HepG2 (cell line): ENCODE measurements around the gene PPP1R1B.

Experiments used
- BRD4 ChIP-seq: sonication (generic); formaldehyde crosslinking; IDR thresholded peaks from 2 replicates; pipeline ENCODE4 v1.4.0; 2020; ENCODE audit warnings: missing genetic modification reagents
- EZH2 ChIP-seq: conservative IDR thresholded peaks from 2 replicates; pipeline ENCODE4 v1.6.1; 2012; ENCODE audit warnings: mild to moderate bottlenecking, low read depth, low read length, moderate library complexity
- JUND ChIP-seq: sonication (generic); formaldehyde crosslinking; IDR thresholded peaks from 2 replicates; pipeline ENCODE4 v1.8.0; 2022; ENCODE audit warnings: mild to moderate bottlenecking, missing genetic modification reagents
- POLR2A ChIP-seq, 2 experiments: IDR thresholded peaks; 2 replicates each; pipeline ENCODE4 v1.6.1; 2011; ENCODE audit warnings: low read depth in 2 of 2, low read length in 2 of 2, mild to moderate bottlenecking in 1 of 2, moderate library complexity in 1 of 2; ENCODE audit not compliant: insufficient read depth in 1 of 2
- STAT6 ChIP-seq: sonication (generic); formaldehyde crosslinking; IDR thresholded peaks from 2 replicates; pipeline ENCODE4 v1.4.0; 2020; ENCODE audit warnings: missing genetic modification reagents, mild to moderate bottlenecking, borderline replicate concordance
- TARDBP ChIP-seq: sonication (generic); formaldehyde crosslinking; IDR thresholded peaks from 2 replicates; pipeline ENCODE4 v1.8.0; 2022; ENCODE audit warnings: mild to moderate bottlenecking, missing genetic modification reagents
- TF ChIP-seq, protein P1 (sequence below): sonication (generic); formaldehyde crosslinking; IDR thresholded peaks from 2 replicates; pipeline ENCODE4 v1.8.1; 2023; ENCODE audit warnings: mild to moderate bottlenecking, missing genetic modification reagents
- TF ChIP-seq, protein P2 (sequence below): sonication (generic); formaldehyde crosslinking; IDR thresholded peaks from 2 replicates; pipeline ENCODE4 v1.5.1; 2020; ENCODE audit warnings: missing genetic modification reagents, mild to moderate bottlenecking, borderline replicate concordance

DNA sequence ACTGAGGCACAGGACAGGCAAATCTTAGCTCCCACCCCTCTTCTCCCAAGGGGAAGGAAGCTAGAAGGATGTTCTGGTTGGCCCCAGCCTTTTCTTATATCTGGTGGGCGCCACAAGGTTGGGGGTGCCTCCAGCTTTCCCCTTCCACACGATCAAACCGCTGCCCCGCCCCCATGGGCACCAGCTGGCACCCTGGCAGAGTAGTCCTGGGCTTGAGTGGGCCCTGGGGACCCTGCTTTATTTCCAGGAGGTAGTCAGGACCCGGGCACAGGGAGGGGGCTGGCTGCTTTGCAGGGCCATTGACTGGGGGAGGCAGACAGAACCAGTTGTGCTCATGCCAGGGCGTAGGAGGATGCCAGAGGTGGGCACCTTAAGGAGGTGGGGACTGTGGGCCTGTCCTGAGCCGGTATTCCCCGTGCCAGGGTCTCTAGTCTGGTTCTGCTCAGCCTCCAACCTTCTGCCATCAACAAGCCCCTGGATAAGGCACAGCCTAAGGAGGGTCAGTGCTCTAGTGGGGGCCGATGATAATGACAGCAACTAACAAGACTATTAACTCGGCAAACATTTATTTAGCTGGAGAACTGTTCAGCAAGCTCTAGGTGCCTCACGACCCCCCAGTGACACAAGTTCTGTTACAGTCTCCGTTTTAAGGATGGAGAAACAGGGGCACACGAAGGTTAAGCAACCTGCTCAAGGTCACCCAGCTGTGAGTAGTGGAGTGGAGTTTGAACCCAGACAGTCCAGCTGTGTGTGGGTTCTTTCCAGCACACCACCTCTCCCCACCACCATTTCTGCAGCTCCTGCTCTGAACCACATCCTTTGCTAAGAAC is 7.6 kb upstream of the PPP1R1B start:
- no peak for TF ChIP-seq BRD4 (CRISPR knock-in tag)
- TF ChIP-seq, protein P1, sequence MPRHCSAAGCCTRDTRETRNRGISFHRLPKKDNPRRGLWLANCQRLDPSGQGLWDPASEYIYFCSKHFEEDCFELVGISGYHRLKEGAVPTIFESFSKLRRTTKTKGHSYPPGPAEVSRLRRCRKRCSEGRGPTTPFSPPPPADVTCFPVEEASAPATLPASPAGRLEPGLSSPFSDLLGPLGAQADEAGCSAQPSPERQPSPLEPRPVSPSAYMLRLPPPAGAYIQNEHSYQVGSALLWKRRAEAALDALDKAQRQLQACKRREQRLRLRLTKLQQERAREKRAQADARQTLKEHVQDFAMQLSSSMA (CRISPR knock-in tag) = no peak
- peak; percentile 48; the same call in 1 of the 2 replicates for TF ChIP-seq TARDBP (CRISPR knock-in tag)
- no peak for TF ChIP-seq JUND (CRISPR knock-in tag)
- TF ChIP-seq, protein P2, sequence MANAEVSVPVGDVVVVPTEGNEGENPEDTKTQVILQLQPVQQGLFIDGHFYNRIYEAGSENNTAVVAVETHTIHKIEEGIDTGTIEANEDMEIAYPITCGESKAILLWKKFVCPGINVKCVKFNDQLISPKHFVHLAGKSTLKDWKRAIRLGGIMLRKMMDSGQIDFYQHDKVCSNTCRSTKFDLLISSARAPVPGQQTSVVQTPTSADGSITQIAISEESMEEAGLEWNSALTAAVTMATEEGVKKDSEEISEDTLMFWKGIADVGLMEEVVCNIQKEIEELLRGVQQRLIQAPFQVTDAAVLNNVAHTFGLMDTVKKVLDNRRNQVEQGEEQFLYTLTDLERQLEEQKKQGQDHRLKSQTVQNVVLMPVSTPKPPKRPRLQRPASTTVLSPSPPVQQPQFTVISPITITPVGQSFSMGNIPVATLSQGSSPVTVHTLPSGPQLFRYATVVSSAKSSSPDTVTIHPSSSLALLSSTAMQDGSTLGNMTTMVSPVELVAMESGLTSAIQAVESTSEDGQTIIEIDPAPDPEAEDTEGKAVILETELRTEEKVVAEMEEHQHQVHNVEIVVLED (CRISPR knock-in tag) = no peak
- TF ChIP-seq STAT6 (CRISPR knock-in tag) = no peak
- TF ChIP-seq EZH2 = no peak
- no peak for TF ChIP-seq POLR2A (IDR thresholded peaks at IDR 0.05; ENCODE audit: insufficient read depth in 1 of 2, low read depth in 2 of 2, low read length in 2 of 2)
